Memory B cell (primary cell): ENCODE data around the gene FAM72B.
"Not testable (repeated sequence)": the region's sequence is repeated elsewhere in the genome, so short reads cannot be mapped to it uniquely, and the experiment has no call there.

Source experiments
- ATAC-seq: fragments of 150-1000 bp; cut with Tn5 transposase; 2 replicates; pipeline ENCODE4 v1.10.0; 2021; ENCODE audit warnings: low read depth, mild to moderate bottlenecking, moderate library complexity
- DNase-seq, 2 donors: peaks; one replicate each; pipeline ENCODE4 v3.0.0; 2022; ENCODE audit warnings: low spot score in 2 of 2
- H3K27ac Mint-ChIP-seq: one replicate; pipeline ENCODE4 v1.8.0; 2022; ENCODE audit warnings: mild to moderate bottlenecking, moderate library complexity, mixed read lengths
- H3K27me3 Mint-ChIP-seq: one replicate; pipeline ENCODE4 v1.8.0; 2022; ENCODE audit warnings: mixed read lengths
- H3K36me3 Mint-ChIP-seq: one replicate; pipeline ENCODE4 v1.8.0; 2022; ENCODE audit warnings: mild to moderate bottlenecking, mixed read lengths
- H3K4me1 Mint-ChIP-seq: one replicate; pipeline ENCODE4 v1.8.0; 2022; ENCODE audit warnings: mixed read lengths
- H3K4me3 Mint-ChIP-seq: one replicate; pipeline ENCODE4 v1.8.0; 2022; ENCODE audit warnings: mild to moderate bottlenecking, moderate library complexity, mixed read lengths
- H3K9me3 Mint-ChIP-seq: one replicate; pipeline ENCODE4 v1.8.0; 2022; ENCODE audit warnings: mixed read lengths

Gene FAM72B

DNA sequence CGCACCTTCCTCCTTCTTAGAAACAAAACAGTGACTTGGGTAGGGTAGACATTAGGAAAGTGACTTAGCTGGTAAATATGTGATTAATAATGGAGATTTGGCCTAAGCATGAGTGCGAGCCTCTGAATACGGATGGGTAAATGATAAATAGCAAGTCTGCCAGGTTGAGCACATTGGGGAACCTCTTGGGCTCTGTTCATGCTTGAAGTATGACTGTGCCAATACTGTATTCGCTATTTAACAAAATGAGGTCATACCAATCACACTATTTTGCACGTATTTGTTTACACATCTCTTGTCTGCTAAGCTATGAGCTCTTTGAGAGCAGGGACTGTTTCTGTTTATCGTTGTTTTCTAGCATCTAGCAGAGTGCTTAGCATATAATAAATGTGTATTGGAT is 24.2 kb upstream of the FAM72B start:
- H3K9me3 Mint-ChIP-seq, H3K27ac Mint-ChIP-seq, H3K36me3 Mint-ChIP-seq, H3K27me3 Mint-ChIP-seq, DNase-seq, ATAC-seq, H3K4me1 Mint-ChIP-seq, H3K4me3 Mint-ChIP-seq: not testable (repeated sequence)

DNA sequence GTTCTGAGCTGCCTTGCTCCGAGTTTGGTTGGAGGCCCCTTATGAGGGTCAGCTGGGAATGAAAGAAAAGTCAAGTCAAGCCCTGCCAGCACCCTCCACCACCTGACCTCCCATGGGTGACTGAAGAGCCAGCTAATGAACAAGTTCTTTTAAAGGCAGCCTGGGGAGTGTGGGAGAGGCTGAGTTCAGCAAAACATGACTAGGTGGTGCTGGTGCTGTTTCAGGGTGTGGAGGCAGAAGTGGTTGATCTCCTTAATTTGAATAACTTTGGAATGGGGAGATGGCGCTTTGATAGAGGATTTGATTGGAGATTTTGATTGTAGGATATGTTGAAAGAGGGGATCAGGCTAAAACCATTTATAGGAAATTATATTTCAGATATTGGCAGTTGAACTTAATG is 23.2 kb upstream of the FAM72B start:
- not testable (repeated sequence) for H3K27me3 Mint-ChIP-seq, ATAC-seq, H3K9me3 Mint-ChIP-seq, H3K36me3 Mint-ChIP-seq, H3K4me1 Mint-ChIP-seq, DNase-seq, H3K27ac Mint-ChIP-seq, H3K4me3 Mint-ChIP-seq

DNA sequence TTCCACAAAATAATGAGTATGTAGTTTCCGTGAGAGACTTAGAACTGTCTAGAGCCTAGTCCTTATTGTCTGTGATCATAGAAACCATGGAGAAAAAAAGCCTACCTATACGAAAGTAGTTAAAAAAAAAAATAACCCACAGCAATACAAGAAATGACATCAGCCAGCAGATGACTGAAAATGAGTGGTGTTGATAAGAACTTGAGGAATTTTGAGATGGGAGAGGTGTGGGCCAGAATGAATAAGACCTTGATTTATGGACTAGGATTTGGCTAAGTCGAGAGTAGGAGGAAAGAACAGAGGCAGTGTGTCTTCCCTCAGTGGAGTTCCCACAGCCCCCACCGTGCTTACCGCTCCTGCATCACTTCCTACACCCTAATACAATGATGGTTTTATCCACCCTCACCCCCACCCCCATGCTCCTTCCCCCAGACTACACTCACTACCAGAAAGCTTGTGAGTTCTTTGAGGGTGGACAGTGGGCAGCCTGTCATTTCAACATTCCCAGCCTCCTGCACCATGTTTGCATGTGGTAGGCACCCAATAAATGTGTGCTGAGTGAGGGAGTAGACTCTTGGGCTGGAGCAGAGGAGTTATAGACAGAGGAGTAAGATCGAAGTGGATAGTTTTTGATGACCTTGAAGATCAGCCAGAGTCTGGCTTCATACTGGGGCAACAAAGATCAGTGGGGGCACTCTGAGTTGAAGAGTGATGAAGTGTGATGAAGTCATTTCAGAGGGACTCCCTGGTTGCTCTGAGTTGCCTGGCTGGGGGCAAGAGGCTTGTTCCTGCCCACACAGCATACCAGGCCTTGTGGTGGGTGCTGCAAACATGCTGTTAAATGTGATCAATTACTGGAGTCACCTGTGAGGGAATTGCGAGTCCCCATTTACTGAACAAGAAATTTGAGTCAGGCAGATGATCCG is 21.9 kb upstream of the FAM72B start:
- H3K4me3 Mint-ChIP-seq, H3K27ac Mint-ChIP-seq, ATAC-seq, H3K36me3 Mint-ChIP-seq, DNase-seq, H3K27me3 Mint-ChIP-seq, H3K4me1 Mint-ChIP-seq, H3K9me3 Mint-ChIP-seq: not testable (repeated sequence)

DNA sequence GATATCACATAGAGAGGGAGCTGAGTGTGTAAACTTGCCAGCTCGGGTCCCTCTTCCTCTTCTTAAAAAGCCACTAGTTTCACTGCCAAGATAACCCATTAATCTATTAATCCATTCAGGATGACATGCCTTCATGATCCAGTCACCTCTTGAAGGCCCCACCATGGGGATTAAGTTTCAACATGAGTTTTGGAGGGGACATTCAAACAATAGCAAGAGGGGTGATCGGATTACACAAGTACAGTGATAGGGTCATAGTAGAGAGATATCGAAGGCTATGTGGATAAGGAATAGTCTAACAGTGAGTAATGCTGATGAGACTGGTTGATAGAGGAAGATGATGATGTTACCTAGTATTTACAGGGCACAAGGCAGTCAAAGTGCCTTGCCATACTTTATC is 18.8 kb upstream of the FAM72B start:
- H3K4me1 Mint-ChIP-seq, DNase-seq, H3K27me3 Mint-ChIP-seq, H3K4me3 Mint-ChIP-seq, H3K27ac Mint-ChIP-seq, H3K36me3 Mint-ChIP-seq, H3K9me3 Mint-ChIP-seq, ATAC-seq: not testable (repeated sequence)

DNA sequence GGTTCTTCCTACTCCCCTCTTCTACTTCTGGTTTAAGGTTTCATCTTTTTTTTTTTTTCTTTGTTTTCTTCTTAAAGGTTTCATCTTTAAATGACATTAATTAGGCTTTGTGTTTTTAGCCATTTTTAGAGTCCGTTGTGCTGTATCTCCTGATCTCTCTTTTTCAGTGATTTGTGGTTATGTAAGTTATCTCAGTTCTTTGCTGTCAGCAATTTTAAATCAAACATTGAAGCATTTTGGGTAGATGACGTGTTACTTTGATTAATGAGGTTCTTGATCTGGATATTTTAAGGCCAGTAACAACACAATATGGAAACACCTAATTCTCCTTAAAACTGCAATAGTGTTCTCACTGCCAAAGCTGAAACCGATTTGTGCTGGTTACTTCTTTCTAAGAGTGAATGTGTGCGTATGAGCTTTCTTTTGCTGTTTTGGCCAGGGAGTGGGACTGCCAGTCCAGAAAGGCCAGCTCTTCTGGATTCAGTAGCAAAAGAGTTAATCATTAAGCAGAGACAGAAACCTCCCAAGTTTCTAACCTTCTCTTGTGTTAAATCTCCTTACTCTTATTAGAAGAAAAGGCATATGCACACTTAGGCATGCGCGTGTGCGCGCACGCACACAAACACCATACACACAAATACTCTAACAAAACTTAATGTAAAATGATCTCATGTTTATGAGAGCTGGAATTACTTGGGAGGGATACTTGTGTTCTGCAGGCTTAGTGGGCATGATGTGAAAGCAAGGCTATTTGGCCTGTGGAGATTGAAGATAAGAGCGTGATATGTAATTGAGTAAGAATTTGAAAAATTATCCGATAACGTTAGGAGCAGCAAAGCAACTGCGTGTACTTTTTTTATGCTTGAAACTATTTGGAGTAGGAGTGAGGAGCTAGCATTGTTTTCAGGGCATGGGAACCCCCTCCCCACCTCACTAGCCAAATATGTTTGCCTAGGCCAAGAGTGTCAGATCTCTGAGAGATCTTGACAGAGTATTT is 17.1 kb upstream of the FAM72B start:
- not testable (repeated sequence) for H3K27ac Mint-ChIP-seq, DNase-seq, H3K4me3 Mint-ChIP-seq, H3K36me3 Mint-ChIP-seq, H3K9me3 Mint-ChIP-seq, ATAC-seq, H3K27me3 Mint-ChIP-seq, H3K4me1 Mint-ChIP-seq

DNA sequence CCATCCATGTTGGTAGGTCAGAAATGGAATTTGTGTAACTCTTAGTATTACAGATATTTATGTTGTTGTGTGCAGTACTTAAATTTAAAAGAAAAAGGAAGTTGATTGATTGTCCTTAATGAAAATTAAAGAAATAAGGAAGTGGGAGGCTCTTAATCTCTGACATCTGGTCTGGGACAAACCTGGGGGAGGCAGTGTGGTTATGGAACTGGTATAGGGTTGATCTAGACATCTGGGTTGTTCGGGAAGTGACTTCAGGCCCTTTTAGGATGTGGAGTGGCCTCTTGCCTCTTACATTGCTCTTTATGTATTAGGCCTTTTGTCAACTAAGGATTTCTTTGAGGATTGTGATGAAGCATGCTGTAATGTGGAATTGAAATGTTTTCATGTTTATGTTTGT is 16.1 kb upstream of the FAM72B start:
- not testable (repeated sequence) for H3K27me3 Mint-ChIP-seq, DNase-seq, H3K4me1 Mint-ChIP-seq, H3K36me3 Mint-ChIP-seq, H3K27ac Mint-ChIP-seq, H3K4me3 Mint-ChIP-seq, H3K9me3 Mint-ChIP-seq
- peak; percentile 55 for ATAC-seq

DNA sequence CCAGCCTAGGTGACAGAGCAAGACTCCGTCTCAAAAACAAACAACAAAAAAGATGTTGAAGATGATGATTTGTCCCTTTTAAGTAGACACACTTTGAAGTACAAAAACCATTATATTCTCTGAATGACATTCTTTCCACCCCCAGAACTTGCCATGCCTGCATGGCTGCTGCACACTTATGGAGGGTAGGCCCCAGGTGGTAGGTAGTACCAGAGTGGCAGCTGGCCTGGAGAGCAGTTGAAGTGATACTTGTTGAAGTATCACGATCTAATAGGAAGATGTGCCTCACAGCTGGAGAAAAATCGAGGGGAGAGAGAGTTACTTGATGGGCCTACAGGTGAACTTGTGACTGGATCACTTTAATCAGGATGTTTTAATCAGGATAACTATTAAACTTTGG is 15.6 kb upstream of the FAM72B start:
- not testable (repeated sequence) for H3K27me3 Mint-ChIP-seq, H3K4me3 Mint-ChIP-seq, H3K9me3 Mint-ChIP-seq, ATAC-seq, H3K27ac Mint-ChIP-seq, DNase-seq, H3K36me3 Mint-ChIP-seq, H3K4me1 Mint-ChIP-seq

DNA sequence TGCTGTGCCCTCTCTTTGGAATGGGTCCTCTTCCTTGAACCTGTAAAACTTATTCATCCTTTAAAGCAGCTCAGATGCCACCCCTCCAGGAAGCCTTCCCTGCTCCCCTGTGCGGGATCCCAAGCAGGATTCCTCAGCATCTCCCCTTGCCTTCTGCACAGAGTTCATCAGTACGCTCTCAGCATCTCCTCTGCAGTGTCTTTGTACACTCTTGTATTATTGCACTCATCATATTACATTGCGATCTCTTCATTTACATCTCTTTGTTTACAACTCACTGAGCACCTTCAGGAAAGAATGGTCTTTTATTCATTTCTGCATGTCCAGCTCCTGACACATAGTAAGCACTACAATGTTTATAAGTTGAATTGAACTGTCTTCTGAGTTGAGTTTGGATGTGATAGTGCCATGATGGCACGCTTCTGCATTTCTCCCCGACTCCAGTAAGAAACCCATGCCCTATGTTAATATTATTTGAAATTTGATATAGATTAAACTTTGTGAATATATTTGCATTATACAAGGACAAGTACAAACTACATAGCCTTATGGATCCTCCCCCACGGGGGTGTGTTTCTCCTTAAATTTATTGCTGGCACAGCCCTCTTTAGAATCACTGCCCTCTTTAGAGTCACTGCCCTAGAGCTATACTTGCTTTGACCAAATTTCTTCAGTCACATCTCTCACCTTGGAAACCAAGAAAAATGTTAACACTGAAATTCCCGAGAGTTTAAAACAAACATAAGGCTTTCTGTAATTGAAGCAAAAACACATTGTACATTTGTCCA is 13.1 kb upstream of the FAM72B start:
- H3K27ac Mint-ChIP-seq, H3K4me3 Mint-ChIP-seq, H3K27me3 Mint-ChIP-seq, H3K36me3 Mint-ChIP-seq, H3K9me3 Mint-ChIP-seq, DNase-seq, H3K4me1 Mint-ChIP-seq, ATAC-seq: not testable (repeated sequence)

DNA sequence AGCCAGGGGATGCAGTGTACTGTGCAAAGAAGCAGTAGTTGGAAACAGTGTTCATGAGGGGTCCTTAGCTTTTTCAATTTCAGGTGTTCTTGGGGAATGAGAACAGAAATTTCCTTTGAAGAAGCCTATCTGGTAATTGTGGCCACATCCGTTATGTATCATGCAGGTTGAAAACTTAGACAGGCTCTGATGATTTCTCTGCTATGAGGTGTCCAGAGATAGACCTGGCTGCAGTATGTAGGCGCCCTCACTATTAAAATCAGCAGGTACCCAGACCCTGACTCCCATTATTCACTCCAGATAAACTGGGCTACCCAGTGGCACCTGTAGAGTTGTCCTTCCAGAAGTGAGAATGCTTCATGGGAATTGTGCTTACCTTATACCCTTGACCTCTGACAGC is 8.4 kb upstream of the FAM72B start:
- not testable (repeated sequence) for H3K27me3 Mint-ChIP-seq, H3K27ac Mint-ChIP-seq, ATAC-seq, DNase-seq, H3K9me3 Mint-ChIP-seq, H3K4me3 Mint-ChIP-seq, H3K36me3 Mint-ChIP-seq, H3K4me1 Mint-ChIP-seq

DNA sequence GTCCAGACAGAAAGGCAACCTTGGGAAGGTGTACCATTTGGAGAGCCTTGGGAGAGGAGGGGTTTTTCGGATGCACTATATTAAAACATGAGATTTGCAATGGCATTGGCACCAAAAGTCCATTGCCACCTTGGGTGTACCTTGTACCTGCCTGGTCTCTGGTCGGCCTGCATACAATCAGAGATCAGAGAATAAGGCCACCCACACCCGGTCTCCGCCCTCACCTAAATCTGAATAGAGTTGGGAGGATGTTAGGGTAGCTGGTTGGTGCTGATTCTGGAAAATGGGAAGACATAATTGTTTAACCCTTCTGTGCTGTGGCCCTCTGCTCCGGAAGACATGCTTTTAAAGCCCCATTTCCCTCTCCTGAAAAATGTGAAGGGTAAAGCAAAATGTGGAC is 3.8 kb upstream of the FAM72B start:
- ATAC-seq, H3K36me3 Mint-ChIP-seq, DNase-seq, H3K4me1 Mint-ChIP-seq, H3K9me3 Mint-ChIP-seq, H3K27ac Mint-ChIP-seq, H3K27me3 Mint-ChIP-seq, H3K4me3 Mint-ChIP-seq: not testable (repeated sequence)

DNA sequence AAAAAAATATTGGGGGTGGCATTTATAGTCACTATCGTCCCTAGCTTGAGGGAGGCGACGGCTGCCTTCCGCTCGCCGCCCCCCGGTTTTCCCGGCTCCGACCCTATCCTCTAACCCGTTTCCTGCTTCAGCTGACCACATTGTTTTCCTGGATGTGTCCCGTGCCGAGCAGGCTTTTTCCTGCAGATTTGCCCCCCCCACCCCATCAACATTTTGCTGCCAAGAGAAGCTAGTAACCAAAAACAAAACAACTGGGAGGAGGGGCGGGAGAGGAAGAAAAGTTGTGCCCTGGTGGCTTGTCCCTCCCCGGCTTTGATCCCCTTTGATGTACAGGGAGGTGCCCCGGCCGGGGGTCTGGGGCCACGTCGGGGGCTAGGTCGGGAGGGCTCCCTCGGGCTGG is 2.1 kb upstream of the FAM72B start:
- H3K27ac Mint-ChIP-seq, DNase-seq, ATAC-seq: not testable (repeated sequence)

DNA sequence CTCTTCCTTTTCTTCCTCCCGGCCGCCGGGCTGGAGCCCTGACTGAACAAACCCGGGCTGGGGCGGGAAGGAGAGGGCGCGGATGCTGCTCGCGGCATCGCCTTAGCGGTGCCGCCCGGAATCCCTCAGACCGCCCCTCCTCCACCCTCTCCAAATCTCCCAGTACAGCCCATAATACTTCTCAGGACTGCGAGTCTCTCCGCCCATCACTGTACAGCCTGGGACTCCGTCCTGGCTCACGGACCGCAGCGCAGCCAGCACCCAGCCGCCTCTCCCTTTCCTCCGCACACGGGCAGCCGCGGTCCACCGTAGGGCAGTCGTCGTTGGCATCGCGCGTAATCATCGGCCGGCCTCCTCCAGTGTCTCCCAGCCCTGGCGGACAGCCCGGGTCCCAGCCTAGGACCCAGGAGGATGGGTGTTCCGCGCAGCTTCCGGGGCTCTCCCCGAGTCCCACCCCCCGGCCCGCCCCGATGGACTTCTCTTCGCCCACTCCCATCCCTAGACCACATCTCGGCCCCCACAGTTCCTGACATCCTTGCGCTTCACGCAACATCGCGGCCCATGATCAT is 1.1 kb upstream of the FAM72B start:
- H3K36me3 Mint-ChIP-seq, DNase-seq: not testable (repeated sequence)

More for the DNA sequence above, 2.1 kb upstream of the FAM72B start:
- not testable (repeated sequence) for H3K36me3 Mint-ChIP-seq, H3K4me1 Mint-ChIP-seq, H3K4me3 Mint-ChIP-seq, H3K9me3 Mint-ChIP-seq, H3K27me3 Mint-ChIP-seq

DNA sequence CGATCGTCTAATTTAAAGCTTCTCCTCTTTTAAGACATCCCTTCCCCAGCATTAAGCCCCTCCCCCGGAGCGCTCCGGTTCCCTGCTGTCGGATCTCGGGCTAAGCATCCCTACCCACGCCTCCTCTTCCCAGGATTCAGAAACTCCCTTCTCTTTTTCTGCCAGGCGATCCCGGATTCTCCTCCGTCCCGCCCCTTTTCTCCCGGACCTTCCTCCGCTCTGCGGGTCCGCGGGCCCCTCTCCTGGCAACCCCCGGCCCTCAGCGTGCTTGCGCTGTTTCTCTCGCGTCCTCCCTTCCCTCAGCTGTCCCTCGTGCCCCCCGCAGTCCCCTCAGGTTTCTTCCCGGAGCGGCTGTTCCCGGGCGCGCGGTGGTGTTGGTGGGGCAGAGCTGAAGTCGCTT is 273 bp downstream of the FAM72B start:
- not testable (repeated sequence) for H3K27ac Mint-ChIP-seq, H3K9me3 Mint-ChIP-seq, H3K27me3 Mint-ChIP-seq, H3K4me3 Mint-ChIP-seq, H3K4me1 Mint-ChIP-seq, DNase-seq, ATAC-seq, H3K36me3 Mint-ChIP-seq

More for the DNA sequence above, 1.1 kb upstream of the FAM72B start:
- Mint-ChIP-seq H3K27ac (peak overlapping the region; percentile 79), H3K4me3 (peak overlapping the region; percentile 98)
- H3K4me1 Mint-ChIP-seq, H3K27me3 Mint-ChIP-seq, H3K9me3 Mint-ChIP-seq: not testable (repeated sequence)
- ATAC-seq = peak; percentile 3
